ENCODE results near the gene MAML2.

The MAML2 gene

GRCh38 chr11:96008161-96008720 is 334.8 kb downstream of the MAML2 start:
- no peak for DNase-seq (ENCODE audit: low read depth)

GRCh38 chr11:96006037-96006436 is 337.0 kb downstream of the MAML2 start:
- DNase-seq (ENCODE audit: low read depth), result no peak

GRCh38 chr11:96004862-96005261 is 338.1 kb downstream of the MAML2 start:
- DNase-seq (ENCODE audit: low read depth), result no peak

GRCh38 chr11:96002754-96003290 is 340.2 kb downstream of the MAML2 start:
- DNase-seq (ENCODE audit: low read depth), result no peak

GRCh38 chr11:96002339-96002738 is 340.7 kb downstream of the MAML2 start:
- no peak for DNase-seq (ENCODE audit: low read depth)

GRCh38 chr11:96001037-96001436 is 342.0 kb downstream of the MAML2 start:
- DNase-seq (ENCODE audit: low read depth), result no peak

- no peak for DNase-seq (ENCODE audit: low read depth)
These were observed 343.1 kb downstream of the MAML2 start for GRCh38 chr11:95999711-96000406.

GRCh38 chr11:95996621-95997235 is 346.3 kb downstream of the MAML2 start:
- no peak for DNase-seq (ENCODE audit: low read depth)

- no peak for DNase-seq (ENCODE audit: low read depth)
These were observed 348.7 kb downstream of the MAML2 start for GRCh38 chr11:95994329-95994728.

- DNase-seq (ENCODE audit: low read depth), result no peak
These were observed 349.3 kb downstream of the MAML2 start for GRCh38 chr11:95993438-95994298.

- DNase-seq (ENCODE audit: low read depth), result no peak
These were observed 351.4 kb downstream of the MAML2 start for GRCh38 chr11:95991545-95991944.

GRCh38 chr11:95991101-95991500 is 351.9 kb downstream of the MAML2 start:
- DNase-seq (ENCODE audit: low read depth), result no peak

GRCh38 chr11:95989780-95990179 is 353.2 kb downstream of the MAML2 start:
- DNase-seq (ENCODE audit: low read depth), result no peak

GRCh38 chr11:95989076-95989605 is 353.9 kb downstream of the MAML2 start:
- DNase-seq (ENCODE audit: low read depth), result no peak

- no peak for DNase-seq (ENCODE audit: low read depth)
These were observed 357.7 kb downstream of the MAML2 start for GRCh38 chr11:95985174-95985808.

- no peak for DNase-seq (ENCODE audit: low read depth)
These were observed 358.9 kb downstream of the MAML2 start for GRCh38 chr11:95984072-95984471.

- DNase-seq (ENCODE audit: low read depth), result no peak
These were observed 365.3 kb downstream of the MAML2 start for GRCh38 chr11:95977534-95978174.

- DNase-seq (ENCODE audit: low read depth), result no peak
These were observed 366.4 kb downstream of the MAML2 start for GRCh38 chr11:95976550-95976949.

- no peak for DNase-seq (ENCODE audit: low read depth)
These were observed 367.7 kb downstream of the MAML2 start for GRCh38 chr11:95975343-95975742.

GRCh38 chr11:95972060-95972459 is 370.9 kb downstream of the MAML2 start:
- DNase-seq (ENCODE audit: low read depth), result no peak

GRCh38 chr11:95968585-95968984 is 374.4 kb downstream of the MAML2 start:
- DNase-seq (ENCODE audit: low read depth), result no peak

Data from stimulated activated CD8-positive, alpha-beta memory T cell treated with anti-CD3 and anti-CD28 coated beads, Interleukin-4, amount 100 ng/mL, for 24 hours (primary cell).